NCI-H146 (cell line): ENCODE data around the gene NUDT15.

Experiments
- DNase-seq: peaks from one replicate; lab custom pipeline; 2025; lab: John Stamatoyannopoulos, UW

The NUDT15 gene

GRCh38 chr13:48037346-48038173 is at the start of gene NUDT15:
Gene NUDT15, plus strand, starts transcription at chr13:48037726. Its CDS starts 21 bp downstream, at chr13:48037747.
- peak; percentile 95 for DNase-seq

GRCh38 chr13:47990427-47990826 is 47.1 kb upstream of the NUDT15 start:
- no peak for DNase-seq

GRCh38 chr13:47990920-47991466 is 46.5 kb upstream of the NUDT15 start:
- no peak for DNase-seq

GRCh38 chr13:47991859-47992258 is 45.7 kb upstream of the NUDT15 start:
- no peak for DNase-seq

- no peak for DNase-seq
Measured at GRCh38 chr13:47997384-47997783, 40.1 kb upstream of the NUDT15 start.

DNA sequence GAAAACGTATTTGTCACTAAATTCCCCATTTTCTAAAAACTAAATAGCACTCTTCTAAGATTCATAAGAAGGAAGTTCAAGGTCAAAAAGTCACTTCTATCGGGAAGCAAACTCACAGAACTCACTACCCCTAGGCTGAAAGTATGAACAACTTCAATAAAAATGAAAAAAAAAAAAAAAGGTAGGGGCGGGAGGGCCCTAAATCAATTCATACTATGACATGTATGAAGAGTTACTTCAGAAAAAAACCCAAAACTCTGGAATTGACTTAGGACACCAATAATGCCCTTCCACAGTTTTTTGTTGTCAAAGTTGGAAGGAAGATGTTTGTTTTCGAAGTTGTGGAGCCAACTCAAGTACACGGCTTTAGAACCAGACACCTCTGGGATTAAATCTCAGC is 37.6 kb upstream of the NUDT15 start:
- no peak for DNase-seq

- DNase-seq: peak; percentile 37
Measured at GRCh38 chr13:48000559-48001113, 36.9 kb upstream of the NUDT15 start.

DNA sequence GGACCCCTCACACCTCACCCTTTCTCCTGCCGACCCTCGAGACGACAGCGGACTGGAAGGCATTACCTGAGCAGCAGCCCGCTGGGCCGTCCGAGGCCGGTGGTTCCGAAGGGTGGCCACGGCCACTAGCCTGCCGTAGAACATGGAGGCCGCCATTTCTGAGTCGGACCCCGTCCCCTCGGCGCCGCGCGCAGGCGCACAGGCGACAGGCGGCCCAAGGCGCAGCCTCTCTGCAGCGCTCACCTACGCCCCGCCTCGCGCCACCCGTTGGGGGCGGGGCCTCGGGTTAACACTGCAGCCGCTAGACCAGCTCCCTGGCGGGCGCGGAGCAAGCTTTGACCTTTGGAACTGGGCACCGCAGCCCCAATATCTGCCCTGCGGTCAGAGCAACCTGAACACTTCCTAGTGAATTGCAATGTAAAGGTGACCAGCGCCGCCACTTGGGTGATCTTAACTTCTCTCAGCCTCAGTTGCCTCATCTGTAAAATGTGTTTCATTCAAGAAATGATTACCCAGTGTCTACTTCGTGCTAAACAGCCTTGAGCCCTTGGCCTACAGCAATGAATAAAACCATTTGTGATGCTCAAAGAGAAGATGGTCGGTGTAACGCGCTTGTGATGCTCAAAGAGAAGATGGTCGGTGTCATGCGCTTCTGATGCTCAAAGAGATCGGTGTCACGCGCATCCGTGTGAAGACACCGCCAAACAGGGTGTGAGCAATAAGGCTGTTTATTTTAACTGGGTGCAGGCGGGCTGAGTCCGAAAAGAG is 36.2 kb upstream of the NUDT15 start, which contains the start of gene SUCLA2:
Gene SUCLA2, minus strand, starts transcription at position 160 of the 768 bp plus-strand sequence. Its CDS starts 4 bp downstream, at position 156.
- DNase-seq: peak; percentile 91

DNA sequence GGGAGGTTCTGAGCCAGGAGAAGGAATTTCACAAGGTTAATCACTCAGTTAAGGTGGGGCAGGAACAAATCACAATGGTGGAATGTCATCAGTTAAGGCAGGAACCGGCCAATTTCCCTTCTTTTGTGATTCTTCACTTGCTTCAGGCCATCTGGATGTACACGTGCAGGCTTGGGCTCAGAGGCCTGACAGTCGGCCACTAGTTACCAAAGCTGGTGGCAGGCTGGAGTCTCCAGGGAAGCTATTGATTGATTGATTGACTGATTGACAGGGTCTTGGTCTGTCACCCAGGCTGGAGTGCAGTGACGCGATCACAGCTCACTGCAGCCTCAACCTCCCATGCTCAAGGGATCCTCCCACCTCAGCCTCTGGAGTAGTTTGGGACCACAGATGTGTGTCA is 35.5 kb upstream of the NUDT15 start:
- DNase-seq: peak; percentile 0

DNA sequence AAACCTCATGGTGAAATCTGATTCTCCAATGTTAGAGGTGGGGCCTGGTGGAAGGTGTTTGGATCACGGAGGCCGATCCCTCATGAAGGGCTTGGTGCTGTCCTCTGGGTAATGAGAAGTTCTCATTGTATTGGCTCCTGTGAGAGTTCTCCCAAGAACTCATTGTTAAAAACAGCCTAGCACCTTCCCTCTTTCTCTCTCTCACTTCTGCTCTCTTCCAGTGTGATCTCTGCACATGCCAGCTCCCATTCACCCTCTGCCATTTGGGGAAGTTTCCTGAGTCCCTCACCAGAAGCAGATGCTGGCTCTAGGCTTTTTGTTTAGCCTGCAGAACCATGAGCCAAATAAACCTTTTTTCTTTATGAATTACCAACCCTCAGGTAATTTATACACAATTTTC is 33.3 kb upstream of the NUDT15 start:
- no peak for DNase-seq

DNA sequence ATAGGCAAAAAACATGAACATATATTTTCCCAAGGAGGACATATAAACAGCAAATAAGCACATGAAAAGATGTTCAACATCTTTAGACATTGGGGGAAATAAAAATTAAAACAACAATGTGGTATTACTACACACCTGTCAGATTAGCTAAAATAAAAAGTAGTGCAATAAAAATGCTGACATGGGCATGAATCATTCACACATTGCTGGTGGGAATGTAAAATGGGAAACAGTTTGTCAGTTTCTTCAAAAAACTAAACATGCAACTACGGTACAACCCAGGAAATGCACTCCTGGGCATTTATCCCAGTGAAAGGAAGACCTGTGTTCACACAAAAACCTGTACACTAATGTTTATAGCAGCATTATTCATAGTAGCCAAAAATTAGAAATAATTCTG is 31.1 kb upstream of the NUDT15 start:
- no peak for DNase-seq

GRCh38 chr13:48009284-48009683 is 28.2 kb upstream of the NUDT15 start:
- DNase-seq: no peak

- DNase-seq: no peak
Measured at GRCh38 chr13:48010698-48011097, 26.8 kb upstream of the NUDT15 start.

GRCh38 chr13:48012668-48013067 is 24.9 kb upstream of the NUDT15 start:
- no peak for DNase-seq

DNA sequence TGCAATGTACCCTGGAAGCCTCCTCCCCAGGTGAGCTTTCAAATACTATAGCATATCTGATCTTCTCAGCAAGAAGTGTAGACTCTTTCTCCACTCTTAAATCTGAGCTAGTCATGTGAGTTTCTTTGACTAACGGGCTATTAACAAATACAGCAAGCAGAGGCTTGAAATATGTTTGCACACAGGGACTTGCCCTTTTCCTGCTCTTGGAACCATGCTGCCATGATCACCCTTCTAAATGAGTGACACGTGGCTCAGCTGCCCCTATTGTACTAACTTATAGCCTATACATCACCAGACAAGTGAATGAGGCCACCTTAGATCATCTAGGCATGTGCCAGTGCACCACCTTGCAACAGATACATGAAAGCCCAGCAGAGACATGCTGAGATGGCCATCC is 23.2 kb upstream of the NUDT15 start:
- DNase-seq: no peak

DNA sequence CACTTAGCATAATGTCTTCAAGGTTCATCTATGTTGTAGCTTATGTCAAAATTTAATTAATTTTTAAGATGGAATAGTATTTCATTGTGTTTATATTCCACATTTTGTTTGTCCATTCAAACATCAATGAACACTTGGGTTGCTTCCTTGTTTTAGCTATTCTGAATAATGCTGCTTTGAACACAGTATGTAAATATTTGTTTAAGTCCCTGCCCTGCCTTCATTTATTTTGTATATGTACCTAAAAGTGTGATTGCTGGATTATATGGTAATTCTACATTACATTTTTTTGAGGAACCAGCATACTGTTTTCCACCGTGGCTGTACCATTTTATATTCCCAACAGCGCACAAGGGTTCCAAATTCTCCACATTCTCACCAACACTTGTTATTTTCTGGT is 18.9 kb upstream of the NUDT15 start:
- DNase-seq: no peak

- no peak for DNase-seq
Measured at GRCh38 chr13:48019796-48020195, 17.7 kb upstream of the NUDT15 start.

DNA sequence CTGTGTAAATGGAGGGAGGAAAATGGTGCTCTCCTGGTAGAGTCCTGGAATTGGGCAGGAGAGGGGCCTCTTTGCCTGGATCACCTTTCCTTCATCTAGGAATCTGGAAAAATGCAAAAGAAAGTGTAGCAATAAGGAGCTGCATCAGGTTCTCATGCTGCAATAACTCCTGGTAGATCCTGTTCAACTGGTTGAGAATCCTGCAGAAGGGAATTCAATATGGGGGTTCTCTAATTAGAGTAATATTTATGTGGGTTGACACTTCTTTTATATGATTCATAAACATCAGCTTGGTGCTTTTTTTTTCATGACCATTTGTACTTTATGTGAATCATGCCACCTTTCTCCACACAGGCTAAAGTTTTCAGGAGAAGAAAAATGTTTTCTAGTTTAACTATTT is 9.5 kb upstream of the NUDT15 start:
- no peak for DNase-seq

GRCh38 chr13:48029859-48030258 is 7.7 kb upstream of the NUDT15 start:
- no peak for DNase-seq

GRCh38 chr13:48038761-48039160 is 1.2 kb downstream of the NUDT15 start:
- DNase-seq: peak; percentile 9

DNA sequence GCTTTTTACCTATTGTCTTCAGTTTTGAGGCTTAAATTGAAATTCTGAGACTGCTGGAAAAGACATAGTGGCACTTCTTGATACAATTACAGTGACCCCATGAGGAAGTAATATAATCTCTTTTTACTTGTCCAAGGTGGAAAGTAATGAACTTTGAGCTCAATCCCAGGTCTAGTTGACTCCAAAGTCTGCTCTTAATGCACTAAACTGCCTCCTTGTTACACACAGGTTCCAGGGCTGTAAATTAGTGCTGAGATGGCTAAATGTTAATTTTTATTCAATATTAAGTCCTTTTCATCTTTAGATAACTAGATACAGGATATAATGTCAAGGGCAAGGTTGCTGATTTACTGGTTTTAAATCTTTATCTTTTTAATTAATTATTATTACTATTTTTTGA is 2.5 kb downstream of the NUDT15 start:
- DNase-seq: no peak

GRCh38 chr13:48040896-48041295 is 3.4 kb downstream of the NUDT15 start:
- DNase-seq: no peak

- no peak for DNase-seq
Measured at GRCh38 chr13:48042894-48043293, 5.4 kb downstream of the NUDT15 start.
